Thoracic aorta (tissue), 2 donors: Measurements from ENCODE around the gene CIROP. TPM values are rescaled to one million over a fixed set of nuclear protein-coding genes. Genes with fewer than 3 reads are reported as not detected.

ENCODE experiments used
- ATAC-seq: fragments of 150-250 bp; one replicate; pipeline ENCODE4 v1.8.0; 2017; ENCODE audit warnings: low read depth; ENCODE audit not compliant: insufficient number of reproducible peaks, low FRiP score
- DNase-seq: peaks from one replicate; pipeline ENCODE4 v3.0.0-alpha.2; 2020; ENCODE audit warnings: low spot score
- H3K27ac ChIP-seq, 2 donors: fragments of 200-600 bp; sonication (generic); 1 replicate in 1 of 2; 2 replicates in 1 of 2; pipeline ENCODE4 v1.5.1; 2016; ENCODE audit warnings: mild to moderate bottlenecking in 2 of 2, moderate library complexity in 2 of 2
- H3K27me3 ChIP-seq: fragments of 200-600 bp; sonication (generic); replicated peaks from 2 replicates; pipeline ENCODE4 v1.6.0; 2016; ENCODE audit warnings: mild to moderate bottlenecking; ENCODE audit not compliant: insufficient read depth
- H3K36me3 ChIP-seq: fragments of 200-600 bp; sonication (generic); one replicate; pipeline ENCODE4 v1.5.1; 2016
- H3K4me1 ChIP-seq, 2 donors: fragments of 200-600 bp; sonication (generic); 1 replicate in 1 of 2; 2 replicates in 1 of 2; pipeline versions ENCODE4 v1.5.1 to v1.6.0; 2016; ENCODE audit warnings: low read depth in 2 of 2, mild to moderate bottlenecking in 1 of 2; ENCODE audit not compliant: control insufficient read depth in 1 of 2
- H3K4me3 ChIP-seq: fragments of 200-600 bp; sonication (generic); 2 replicates; pipeline ENCODE4 v1.5.1; 2016; ENCODE audit warnings: mild to moderate bottlenecking
- H3K9me3 ChIP-seq: fragments of 200-600 bp; sonication (generic); 2 replicates; pipeline ENCODE4 v1.5.1; 2016
- total RNA-seq, 2 donors: library from RNA; depleted of rRNA; stranded (reverse); fragments of >200 nt; gene quantifications; one replicate each; pipeline versions ENCODE4 v1.1.0 to v1.2.3, GENCODE V29; 2016
- TF ChIP-seq, protein P1 (sequence below): fragments of 200-600 bp; sonication (generic); IDR thresholded peaks from one replicate; pipeline ENCODE4 v1.5.1; 2019; ENCODE audit warnings: antibody characterized with exemption

CIROP gene
- total RNA-seq, 2 donors from 2014 or later, result 1.1 TPM; not detected in 1

DNA sequence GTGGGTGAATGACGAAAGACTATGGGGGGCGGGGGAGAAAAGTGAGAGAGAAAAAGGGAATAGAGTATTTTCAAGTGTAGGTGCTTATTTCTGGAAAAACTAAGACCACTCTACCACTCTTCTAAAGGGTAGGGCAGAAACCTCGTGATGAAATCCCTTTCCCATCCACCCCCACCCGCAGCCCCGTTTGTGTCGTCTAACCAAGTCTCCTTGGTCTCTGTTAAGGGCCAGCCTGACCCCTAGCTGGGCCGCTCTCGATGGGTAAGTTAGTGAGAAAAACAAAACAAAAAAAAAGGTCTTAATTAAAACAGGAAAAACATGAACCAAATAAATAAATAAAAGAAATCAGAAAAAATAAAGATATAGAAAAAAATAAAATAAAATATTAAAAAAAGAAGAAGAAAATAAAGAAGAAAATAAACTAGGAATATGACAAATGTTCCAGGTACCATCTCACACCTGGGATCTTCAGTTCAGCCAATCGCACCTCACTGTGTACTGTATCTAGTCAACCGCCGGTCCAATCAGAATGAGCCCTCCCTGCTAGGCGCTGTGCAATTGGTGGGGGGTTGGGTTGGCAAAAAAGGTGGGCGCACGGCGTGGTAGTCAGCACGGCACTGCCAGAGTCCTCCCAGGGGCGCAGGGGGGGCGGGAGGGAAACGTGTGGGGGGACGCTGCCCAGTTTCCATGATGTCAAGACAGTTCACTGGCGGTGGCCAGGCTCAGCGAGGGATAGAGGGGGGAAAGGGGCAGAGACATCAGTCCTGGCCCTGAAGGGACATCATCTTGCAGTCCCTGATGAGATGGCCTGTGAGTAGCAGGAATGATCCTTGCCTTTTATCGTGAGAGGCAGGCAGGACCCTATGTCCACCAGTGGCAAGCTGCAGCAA, 37.7 kb downstream of the CIROP start:
- DNase-seq (no peak), ATAC-seq (no peak)
- Histone ChIP-seq H3K9me3 (no peaks in the 10 kb centered on the region), H3K4me1 (peaks cover 18 to 29% of the 10 kb centered on the region in 2 donors), H3K27ac (no peak overlapping the region), H3K4me3 (no peak overlapping the region), H3K27me3 (no peaks in the 10 kb centered on the region), H3K36me3 (peaks cover 57% of the 10 kb centered on the region)
- TF ChIP-seq, protein P1, sequence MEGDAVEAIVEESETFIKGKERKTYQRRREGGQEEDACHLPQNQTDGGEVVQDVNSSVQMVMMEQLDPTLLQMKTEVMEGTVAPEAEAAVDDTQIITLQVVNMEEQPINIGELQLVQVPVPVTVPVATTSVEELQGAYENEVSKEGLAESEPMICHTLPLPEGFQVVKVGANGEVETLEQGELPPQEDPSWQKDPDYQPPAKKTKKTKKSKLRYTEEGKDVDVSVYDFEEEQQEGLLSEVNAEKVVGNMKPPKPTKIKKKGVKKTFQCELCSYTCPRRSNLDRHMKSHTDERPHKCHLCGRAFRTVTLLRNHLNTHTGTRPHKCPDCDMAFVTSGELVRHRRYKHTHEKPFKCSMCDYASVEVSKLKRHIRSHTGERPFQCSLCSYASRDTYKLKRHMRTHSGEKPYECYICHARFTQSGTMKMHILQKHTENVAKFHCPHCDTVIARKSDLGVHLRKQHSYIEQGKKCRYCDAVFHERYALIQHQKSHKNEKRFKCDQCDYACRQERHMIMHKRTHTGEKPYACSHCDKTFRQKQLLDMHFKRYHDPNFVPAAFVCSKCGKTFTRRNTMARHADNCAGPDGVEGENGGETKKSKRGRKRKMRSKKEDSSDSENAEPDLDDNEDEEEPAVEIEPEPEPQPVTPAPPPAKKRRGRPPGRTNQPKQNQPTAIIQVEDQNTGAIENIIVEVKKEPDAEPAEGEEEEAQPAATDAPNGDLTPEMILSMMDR, result no peak

DNA sequence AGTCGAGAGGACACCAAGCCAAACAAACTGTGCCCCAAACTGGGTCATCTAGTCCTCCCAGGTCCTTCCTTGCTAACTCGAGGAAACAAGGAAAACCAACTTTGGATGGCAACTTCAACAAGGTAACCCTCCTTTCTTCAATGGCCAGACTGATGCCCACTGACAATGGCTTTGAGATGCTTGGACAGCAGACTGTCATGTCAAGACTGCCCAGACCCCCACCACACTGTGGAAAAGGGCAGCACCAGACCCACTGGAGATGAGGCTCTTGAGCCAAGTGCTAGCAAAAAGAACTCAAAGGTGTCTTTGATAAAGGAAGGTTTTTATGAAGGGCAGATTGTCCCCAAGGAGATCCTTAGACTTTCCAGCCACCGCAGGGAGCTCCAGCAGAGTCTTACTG, 38.4 kb downstream of the CIROP start:
- TF ChIP-seq, protein P1, result no peak
- peaks cover 61% of the 10 kb centered on the region for H3K36me3 ChIP-seq
- DNase-seq (no peak), ATAC-seq (no peak)
- no peaks in the 10 kb centered on the region for H3K9me3 ChIP-seq
- H3K27me3 ChIP-seq, result no peaks in the 10 kb centered on the region
- no peak overlapping the region for H3K4me3 ChIP-seq
- H3K27ac ChIP-seq, result no peak overlapping the region
- peaks cover 15 to 26% of the 10 kb centered on the region in 2 donors for H3K4me1 ChIP-seq

DNA sequence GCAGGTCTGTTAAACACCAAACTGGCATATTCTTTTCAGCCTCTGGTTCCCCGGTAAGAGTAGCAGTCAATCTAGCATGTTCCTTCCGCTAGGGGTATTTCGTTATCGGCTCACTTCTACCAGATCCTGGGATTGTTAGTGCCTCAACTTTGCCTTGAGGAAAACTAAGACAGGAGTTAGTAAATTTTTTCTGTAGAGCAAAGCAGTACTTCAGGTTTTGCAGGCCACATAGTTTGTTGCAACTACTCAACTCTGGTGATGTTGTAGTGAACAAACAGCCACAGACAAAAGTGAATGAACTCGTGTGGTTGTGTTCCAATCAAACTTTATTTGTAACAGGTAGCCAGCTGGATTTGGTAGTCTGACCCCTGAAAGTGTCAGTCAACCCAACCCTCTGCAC, 41.2 kb downstream of the CIROP start:
- no peak overlapping the region for H3K27ac ChIP-seq
- H3K27me3 ChIP-seq, result no peaks in the 10 kb centered on the region
- no peak for ATAC-seq
- peaks cover 8 to 10% of the 10 kb centered on the region in 2 donors for H3K4me1 ChIP-seq
- peaks cover 76% of the 10 kb centered on the region for H3K36me3 ChIP-seq
- TF ChIP-seq, protein P1, result no peak
- no peak overlapping the region for H3K4me3 ChIP-seq
- DNase-seq, result no peak
- no peaks in the 10 kb centered on the region for H3K9me3 ChIP-seq

DNA sequence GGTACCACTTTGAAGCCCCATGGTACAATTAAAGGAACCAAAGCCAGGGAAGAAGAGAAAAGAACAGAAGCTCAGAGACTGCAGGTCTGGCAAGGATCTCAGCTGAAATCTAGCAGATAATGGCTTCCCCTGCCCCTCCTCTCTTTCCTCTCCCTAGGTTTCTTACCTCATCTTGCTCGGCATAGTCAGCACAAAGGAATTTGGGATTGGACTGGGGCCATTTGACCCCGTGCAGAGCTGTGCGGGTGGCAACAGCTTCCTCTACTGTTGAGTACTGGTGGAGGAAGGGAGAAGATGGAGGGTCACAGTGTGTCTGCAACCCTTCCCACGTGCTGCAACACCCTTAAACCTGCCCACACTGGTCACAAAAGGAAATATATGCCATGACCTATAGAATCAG, 42.8 kb downstream of the CIROP start:
- H3K36me3 ChIP-seq, result peaks cover 62% of the 10 kb centered on the region
- no peaks in the 10 kb centered on the region for H3K27me3 ChIP-seq
- no peak overlapping the region for H3K4me3 ChIP-seq
- ATAC-seq, result peak; percentile 56
- no peak for DNase-seq
- TF ChIP-seq, protein P1, result no peak
- H3K27ac ChIP-seq, result peak overlapping the region in 1 of 2 donors; percentile 53
- H3K4me1 ChIP-seq, result peaks cover 7 to 11% of the 10 kb centered on the region in 2 donors
- H3K9me3 ChIP-seq, result no peaks in the 10 kb centered on the region

DNA sequence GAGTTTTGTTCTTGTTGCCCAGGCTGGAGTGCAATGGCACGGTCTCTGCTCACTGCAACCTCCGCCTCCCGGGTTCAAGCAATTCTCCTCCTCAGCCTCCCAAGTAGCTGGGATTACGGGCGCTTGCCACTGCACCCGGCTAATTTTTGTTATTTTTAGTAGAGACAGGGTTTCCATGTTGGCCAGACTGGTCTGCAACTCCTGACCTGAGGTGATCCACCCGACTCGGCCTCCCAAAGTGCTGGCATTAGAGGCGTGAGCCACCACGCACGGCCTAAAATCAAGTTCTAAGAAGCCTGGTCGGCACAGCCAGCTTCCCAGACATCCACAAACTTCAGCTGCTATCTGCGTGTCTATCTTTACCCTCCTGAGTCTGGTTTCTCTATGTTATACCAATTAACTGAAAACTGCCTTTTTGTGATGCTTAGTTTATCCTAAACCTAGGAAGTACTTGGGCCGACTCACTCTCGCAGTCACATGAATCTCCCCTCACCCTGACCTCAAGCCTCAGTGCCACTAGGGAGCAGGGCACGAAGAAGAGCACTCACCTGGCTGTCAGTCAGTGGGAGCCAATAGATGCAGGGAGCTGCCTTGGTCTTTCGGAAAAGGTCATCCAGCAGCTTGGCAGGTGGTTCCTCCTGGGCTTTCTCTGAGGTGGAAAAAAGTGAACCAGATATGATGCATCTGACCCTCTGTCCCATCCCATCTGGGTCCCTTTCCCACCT, 44.1 kb downstream of the CIROP start:
- Histone ChIP-seq H3K4me3 (no peak overlapping the region), H3K27ac (no peak overlapping the region), H3K36me3 (peaks cover 54% of the 10 kb centered on the region), H3K4me1 (peaks cover 13 to 19% of the 10 kb centered on the region in 2 donors), H3K27me3 (no peaks in the 10 kb centered on the region), H3K9me3 (no peaks in the 10 kb centered on the region)
- no peak for ATAC-seq
- TF ChIP-seq, protein P1, result no peak
- no peak for DNase-seq
